Endothelial cell of hepatic sinusoid (primary cell): ENCODE results near the gene SBK1.
"Not testable (repeated sequence)": the region's sequence is repeated elsewhere in the genome, so short reads cannot be mapped to it uniquely, and the experiment has no call there.

Source experiments
- in situ Hi-C: cut with HindIII; loops from 2 replicates; pipeline ENCODE4 v1.10.0; 2017; ENCODE audit warnings: low sequenced_read_pairs

SBK1 gene

GRCh38 chr16:28291651-28292626 is at the start of gene SBK1:
Gene SBK1, plus strand, starts transcription at chr16:28292525. Its CDS starts 24,867 bp downstream, at chr16:28317392.
- in situ Hi-C loops: no loop called here

- in situ Hi-C loops: not testable (repeated sequence)
Measured at GRCh38 chr16:28249483-28249882, 42.8 kb upstream of the SBK1 start.

- in situ Hi-C loops: no loop called here
Measured at GRCh38 chr16:28250999-28251398, 41.3 kb upstream of the SBK1 start.

- in situ Hi-C loops: no loop called here
Measured at GRCh38 chr16:28254158-28254557, 38.2 kb upstream of the SBK1 start.

GRCh38 chr16:28255838-28256237 is 36.5 kb upstream of the SBK1 start:
- in situ Hi-C loops: no loop called here

- in situ Hi-C loops: no loop called here
Measured at GRCh38 chr16:28257256-28257655, 35.1 kb upstream of the SBK1 start.

GRCh38 chr16:28258567-28258966 is 33.8 kb upstream of the SBK1 start:
- in situ Hi-C loops: no loop called here

- in situ Hi-C loops: no loop called here
Measured at GRCh38 chr16:28259091-28259780, 33.1 kb upstream of the SBK1 start.

GRCh38 chr16:28259781-28260150 is 32.6 kb upstream of the SBK1 start:
- in situ Hi-C loops: no loop called here

- in situ Hi-C loops: no loop called here
Measured at GRCh38 chr16:28260193-28260592, 32.1 kb upstream of the SBK1 start.

GRCh38 chr16:28261942-28262341 is 30.4 kb upstream of the SBK1 start:
- in situ Hi-C loops: no loop called here

- in situ Hi-C loops: no loop called here
Measured at GRCh38 chr16:28263305-28263704, 29.0 kb upstream of the SBK1 start.

GRCh38 chr16:28264656-28265055 is 27.7 kb upstream of the SBK1 start:
- in situ Hi-C loops: no loop called here

- in situ Hi-C loops: no loop called here
Measured at GRCh38 chr16:28265822-28266221, 26.5 kb upstream of the SBK1 start.

- in situ Hi-C loops: no loop called here
Measured at GRCh38 chr16:28267356-28267755, 25.0 kb upstream of the SBK1 start.

GRCh38 chr16:28273511-28273910 is 18.8 kb upstream of the SBK1 start:
- in situ Hi-C loops: no loop called here

GRCh38 chr16:28274676-28275075 is 17.6 kb upstream of the SBK1 start:
- in situ Hi-C loops: no loop called here

GRCh38 chr16:28276301-28276700 is 16.0 kb upstream of the SBK1 start:
- in situ Hi-C loops: no loop called here

GRCh38 chr16:28277537-28278388 is 14.6 kb upstream of the SBK1 start:
- in situ Hi-C loops: no loop called here

GRCh38 chr16:28279006-28279405 is 13.3 kb upstream of the SBK1 start:
- in situ Hi-C loops: no loop called here
